Ramos (cell line): ENCODE results near the gene ARHGEF7.

Experiments
- in situ Hi-C: fragments of 300-500 bp; cut with MboI; formaldehyde crosslinking; loops from one replicate; pipeline ENCODE4 v1.14.3; 2022; ENCODE audit warnings: low sequenced_read_pairs; ENCODE audit not compliant: unreplicated experiment

The ARHGEF7 gene

GRCh38 chr13:111327730-111328573 lies 212.8 kb downstream of the ARHGEF7 start:
- in situ Hi-C loops = no loop called here

- in situ Hi-C loops = no loop called here
These were observed 213.7 kb downstream of the ARHGEF7 start for GRCh38 chr13:111328574-111329410.

DNA sequence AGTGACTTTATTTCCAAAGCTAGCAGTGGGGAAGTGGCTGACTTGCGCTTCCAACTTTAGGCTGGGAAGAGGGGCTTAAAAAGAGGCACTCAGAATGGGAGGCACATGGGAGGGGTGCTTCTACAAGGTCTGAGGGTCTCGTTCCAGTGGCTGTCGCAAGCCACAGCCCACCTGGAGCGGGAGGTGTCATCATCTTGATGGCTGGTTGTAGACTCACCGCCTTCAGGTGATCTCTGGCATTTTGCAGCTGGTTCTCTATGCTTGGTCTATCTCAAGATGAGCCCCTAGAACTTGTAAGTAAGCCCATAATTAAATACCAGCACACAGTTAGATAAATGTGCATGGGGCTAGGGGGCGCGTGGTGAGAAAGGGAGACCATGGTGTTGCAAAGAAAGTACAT lies 214.5 kb downstream of the ARHGEF7 start:
- in situ Hi-C loops = no loop called here

DNA sequence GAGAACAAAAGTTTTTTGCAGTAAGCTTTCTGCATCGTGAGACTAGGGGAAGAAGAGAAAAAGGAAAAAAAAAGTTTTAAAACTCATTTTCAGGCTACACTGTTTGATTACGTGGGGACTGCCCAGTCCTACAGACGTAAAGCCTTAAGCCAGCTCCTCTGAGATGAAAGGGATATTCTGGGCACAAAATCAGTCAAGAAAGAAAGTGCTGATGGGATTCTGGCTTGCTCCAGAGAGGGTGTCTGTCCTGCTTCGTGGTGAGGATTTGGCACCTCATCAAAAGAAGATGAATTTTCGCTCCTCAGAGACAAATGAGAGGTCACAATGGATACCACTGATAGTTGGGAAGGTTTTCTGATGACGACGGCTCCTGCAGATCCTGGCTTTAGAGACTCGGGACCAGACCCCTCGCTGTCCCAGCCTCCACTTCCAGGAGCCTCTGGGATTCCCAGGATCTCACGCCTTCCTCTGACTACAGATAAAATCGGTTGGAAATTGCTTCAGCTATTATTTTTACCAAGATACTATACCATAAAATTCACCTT lies 215.0 kb downstream of the ARHGEF7 start:
- in situ Hi-C loops = no loop called here

- in situ Hi-C loops = no loop called here
These were observed 220.2 kb downstream of the ARHGEF7 start for GRCh38 chr13:111335298-111335697.

- in situ Hi-C loops = no loop called here
These were observed 221.6 kb downstream of the ARHGEF7 start for GRCh38 chr13:111336666-111337065.

- in situ Hi-C loops = no loop called here
These were observed 222.1 kb downstream of the ARHGEF7 start for GRCh38 chr13:111337206-111337605.

DNA sequence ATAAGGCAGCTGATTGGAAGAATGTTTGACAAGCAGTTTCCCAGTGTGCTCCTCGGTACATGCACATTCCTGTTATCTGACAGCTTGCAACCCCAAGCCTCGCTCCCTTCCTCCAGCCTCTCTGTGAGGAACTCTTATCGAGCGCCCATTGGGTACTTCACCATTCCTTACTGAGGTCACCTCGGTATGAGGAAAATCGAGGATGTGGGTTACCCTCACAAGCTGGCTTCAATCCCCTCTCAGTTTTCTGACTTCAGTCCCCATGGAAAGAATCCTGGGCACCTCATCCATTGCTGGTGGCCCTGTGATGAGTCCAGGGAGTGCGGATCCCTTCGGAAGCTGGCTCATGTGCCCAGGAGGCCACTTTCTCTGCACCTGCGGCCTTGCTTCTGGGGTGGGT lies 222.6 kb downstream of the ARHGEF7 start:
- in situ Hi-C loops = no loop called here

- in situ Hi-C loops = no loop called here
These were observed 223.7 kb downstream of the ARHGEF7 start for GRCh38 chr13:111338841-111339240.

GRCh38 chr13:111339366-111340143 lies 224.4 kb downstream of the ARHGEF7 start:
- in situ Hi-C loops = no loop called here

GRCh38 chr13:111341886-111342285 lies 226.8 kb downstream of the ARHGEF7 start:
- in situ Hi-C loops = no loop called here

GRCh38 chr13:111342721-111343120 lies 227.6 kb downstream of the ARHGEF7 start:
- in situ Hi-C loops = no loop called here

GRCh38 chr13:111343186-111343805 lies 228.2 kb downstream of the ARHGEF7 start:
- in situ Hi-C loops = no loop called here

DNA sequence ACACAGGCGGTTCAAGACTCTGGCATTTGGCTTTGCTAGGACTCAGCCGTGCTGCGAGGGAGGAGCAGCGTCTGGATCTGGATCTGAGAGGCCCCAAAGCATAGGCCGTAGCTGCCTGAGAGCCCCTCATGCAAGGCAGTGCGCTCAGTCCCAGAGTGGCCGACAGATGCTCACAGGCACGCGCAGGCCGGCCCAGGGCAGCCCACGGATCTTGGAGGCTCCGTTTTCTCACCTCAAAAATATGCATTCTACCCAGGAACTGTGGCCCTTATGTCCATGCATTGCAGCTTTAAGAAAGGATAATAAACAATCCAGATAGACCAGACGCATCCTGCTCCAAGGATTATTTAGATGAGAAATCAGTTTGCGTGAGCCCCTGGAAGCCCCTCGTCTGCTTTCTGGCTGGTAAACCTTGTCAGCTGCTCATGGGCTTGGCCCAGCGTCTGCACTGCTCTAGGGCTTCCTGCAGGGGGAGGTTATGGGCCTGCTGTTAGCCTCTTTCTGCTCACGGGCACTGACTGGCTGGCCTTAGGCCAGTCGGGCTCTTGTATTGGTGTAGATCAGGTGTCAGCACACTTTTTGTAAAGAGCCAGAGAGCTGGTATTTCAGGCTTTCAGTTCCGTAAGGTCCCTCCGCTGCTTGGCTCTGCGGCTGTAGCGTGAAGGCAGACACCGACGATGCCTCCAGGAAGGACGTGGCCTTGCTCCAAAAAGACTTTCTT lies 229.5 kb downstream of the ARHGEF7 start:
- in situ Hi-C loops = no loop called here

DNA sequence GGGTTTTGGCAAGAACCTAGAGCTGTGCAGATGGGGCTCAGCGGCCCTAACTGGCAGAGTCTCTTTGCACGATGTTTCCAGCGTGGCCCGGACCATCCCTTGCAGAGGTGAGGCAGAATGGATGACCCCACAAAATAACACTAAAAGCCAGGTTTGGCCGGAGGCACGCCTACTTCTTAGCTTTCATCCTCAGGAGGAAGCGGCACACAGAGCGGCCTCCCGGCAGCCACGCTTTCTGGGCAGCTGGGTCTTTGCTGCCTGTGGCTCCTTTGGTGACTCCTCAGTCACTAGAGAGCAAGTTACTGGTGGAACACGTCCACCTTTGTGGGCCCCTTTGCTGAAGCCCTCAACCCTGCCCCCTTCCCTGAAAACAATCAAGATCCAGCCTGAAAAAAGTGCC lies 230.6 kb downstream of the ARHGEF7 start:
- in situ Hi-C loops = no loop called here

GRCh38 chr13:111346101-111346680 lies 231.1 kb downstream of the ARHGEF7 start:
- in situ Hi-C loops = no loop called here

GRCh38 chr13:111347438-111347837 lies 232.3 kb downstream of the ARHGEF7 start:
- in situ Hi-C loops = no loop called here

- in situ Hi-C loops = no loop called here
These were observed 238.4 kb downstream of the ARHGEF7 start for GRCh38 chr13:111353508-111353907.

GRCh38 chr13:111354789-111355188 lies 239.7 kb downstream of the ARHGEF7 start:
- in situ Hi-C loops = no loop called here
